ENCODE measurements around the gene ABCA13.

The ABCA13 gene

DNA sequence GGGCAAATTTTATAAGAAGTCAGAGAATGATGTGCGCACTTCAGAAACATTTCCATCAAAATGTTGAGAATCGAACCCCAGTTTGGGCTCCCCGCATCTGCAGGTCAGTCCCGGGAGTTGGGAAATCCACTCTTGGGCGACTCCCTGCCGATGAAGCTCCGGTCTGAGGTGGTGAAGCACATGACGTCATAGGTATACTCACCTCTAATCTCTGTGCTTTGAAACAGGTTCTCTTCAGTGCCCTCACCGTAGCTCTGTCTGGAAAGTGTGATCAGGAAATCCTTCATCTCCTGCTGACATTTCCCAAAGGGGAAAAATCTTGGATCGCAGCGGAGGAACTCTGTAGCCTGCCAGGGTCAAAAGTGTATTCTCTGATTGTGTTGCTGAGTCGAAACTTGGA is 138.5 kb downstream of the ABCA13 start:
- Histone ChIP-seq H3K23ac (ENCODE audit: low read length in 2 of 2) (no peak overlapping the region), H2BK5ac (ENCODE audit: low read depth, low read length, poor library complexity, severe bottlenecking) (no peak overlapping the region), H3K4me2 (ENCODE audit: low read length, poor library complexity, severe bottlenecking) (no peak overlapping the region), H2BK15ac (ENCODE audit: low read depth, poor library complexity, severe bottlenecking) (no peak overlapping the region), H3K4me1 (ENCODE audit: control insufficient read depth, insufficient read depth, low read depth, low read length) (no peaks in the 10 kb centered on the region), H3K4me3 (ENCODE audit: insufficient read depth in 1 of 2, low read depth in 1 of 2, low read length in 2 of 2) (no peak overlapping the region), H3K14ac (ENCODE audit: low read length in 2 of 2) (no peak overlapping the region), H2AFZ (ENCODE audit: low read depth, low read length) (no peak overlapping the region), H3K9me3 (ENCODE audit: control insufficient read depth, low read length) (no peaks in the 10 kb centered on the region), H2AK5ac (ENCODE audit: low read length, severe bottlenecking) (no peak overlapping the region), H3K4ac (ENCODE audit: low read depth in 1 of 2, low read length in 2 of 2) (no peak overlapping the region), H3K79me1 (replicated peaks; ENCODE audit: low read length, poor library complexity, severe bottlenecking) (no peaks in the 10 kb centered on the region), H3K27ac (ENCODE audit: low read length, poor library complexity, severe bottlenecking) (no peak overlapping the region), H3K36me3 (ENCODE audit: control insufficient read depth in 1 of 2, insufficient read depth in 2 of 2, low read depth in 1 of 2, low read length in 2 of 2) (no peaks in the 10 kb centered on the region), H3K18ac (ENCODE audit: low read depth in 1 of 2, low read length in 2 of 2) (no peak overlapping the region), H3K27me3 (ENCODE audit: control insufficient read depth in 1 of 2, insufficient read depth in 1 of 2, low read length in 2 of 2) (no peaks in the 10 kb centered on the region), H4K91ac (ENCODE audit: low read length) (no peak overlapping the region), H2BK120ac (ENCODE audit: low read depth, low read length) (no peak overlapping the region), H4K8ac (ENCODE audit: low read length) (no peak overlapping the region), H3K9ac (ENCODE audit: low read length) (no peak overlapping the region), H2BK12ac (ENCODE audit: low read length in 2 of 2) (no peak overlapping the region)
- 87% methylated on average over 12 of the region's 12 CpGs for WGBS
- DNase-seq = no peak

DNA sequence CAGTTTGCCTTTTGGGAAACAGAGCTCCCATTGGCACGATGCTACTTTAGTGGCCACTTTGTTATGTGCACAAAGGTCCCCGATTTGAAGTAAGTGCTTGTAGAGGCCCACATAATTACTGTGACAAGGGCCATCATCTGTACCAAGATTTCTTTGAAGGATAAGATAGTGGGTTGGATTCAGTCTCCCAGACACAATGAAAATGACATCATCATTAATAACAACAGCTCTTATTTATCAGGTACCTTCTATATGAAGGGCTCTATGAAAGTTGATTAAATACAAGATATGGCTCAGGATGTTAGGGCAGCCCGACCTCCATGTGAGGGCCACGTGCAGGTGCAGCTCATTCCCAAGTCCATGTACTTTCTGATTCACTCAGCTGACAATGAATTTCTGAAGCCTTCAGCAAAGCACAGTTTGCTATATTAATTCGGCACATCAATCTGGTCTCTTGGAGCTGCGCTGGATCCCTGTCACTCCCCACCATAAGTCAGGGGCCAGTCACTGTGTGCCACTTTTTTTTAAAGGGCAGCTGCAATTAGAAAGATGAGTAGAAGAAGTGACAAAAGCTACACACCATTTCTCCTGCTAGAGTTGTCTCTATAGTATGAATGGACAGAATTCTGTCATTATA is 140.3 kb downstream of the ABCA13 start:
- Histone ChIP-seq H3K14ac (ENCODE audit: low read length in 2 of 2) (no peak overlapping the region), H3K9ac (ENCODE audit: low read length) (no peak overlapping the region), H3K9me3 (ENCODE audit: control insufficient read depth, low read length) (no peaks in the 10 kb centered on the region), H3K18ac (ENCODE audit: low read depth in 1 of 2, low read length in 2 of 2) (no peak overlapping the region), H2BK120ac (ENCODE audit: low read depth, low read length) (no peak overlapping the region), H2AFZ (ENCODE audit: low read depth, low read length) (no peak overlapping the region), H2BK5ac (ENCODE audit: low read depth, low read length, poor library complexity, severe bottlenecking) (no peak overlapping the region), H4K91ac (ENCODE audit: low read length) (no peak overlapping the region), H3K27ac (ENCODE audit: low read length, poor library complexity, severe bottlenecking) (no peak overlapping the region), H2BK15ac (ENCODE audit: low read depth, poor library complexity, severe bottlenecking) (no peak overlapping the region), H2AK5ac (ENCODE audit: low read length, severe bottlenecking) (no peak overlapping the region), H3K23ac (ENCODE audit: low read length in 2 of 2) (no peak overlapping the region), H3K4me3 (ENCODE audit: insufficient read depth in 1 of 2, low read depth in 1 of 2, low read length in 2 of 2) (no peak overlapping the region), H3K4ac (ENCODE audit: low read depth in 1 of 2, low read length in 2 of 2) (no peak overlapping the region), H3K79me1 (replicated peaks; ENCODE audit: low read length, poor library complexity, severe bottlenecking) (no peaks in the 10 kb centered on the region), H2BK12ac (ENCODE audit: low read length in 2 of 2) (no peak overlapping the region), H3K4me2 (ENCODE audit: low read length, poor library complexity, severe bottlenecking) (no peak overlapping the region), H3K4me1 (ENCODE audit: control insufficient read depth, insufficient read depth, low read depth, low read length) (no peaks in the 10 kb centered on the region), H3K27me3 (ENCODE audit: control insufficient read depth in 1 of 2, insufficient read depth in 1 of 2, low read length in 2 of 2) (no peaks in the 10 kb centered on the region), H4K8ac (ENCODE audit: low read length) (no peak overlapping the region), H3K36me3 (ENCODE audit: control insufficient read depth in 1 of 2, insufficient read depth in 2 of 2, low read depth in 1 of 2, low read length in 2 of 2) (no peaks in the 10 kb centered on the region)
- DNase-seq = no peak
- WGBS = 73% methylated on average over 6 of the region's 6 CpGs

DNA sequence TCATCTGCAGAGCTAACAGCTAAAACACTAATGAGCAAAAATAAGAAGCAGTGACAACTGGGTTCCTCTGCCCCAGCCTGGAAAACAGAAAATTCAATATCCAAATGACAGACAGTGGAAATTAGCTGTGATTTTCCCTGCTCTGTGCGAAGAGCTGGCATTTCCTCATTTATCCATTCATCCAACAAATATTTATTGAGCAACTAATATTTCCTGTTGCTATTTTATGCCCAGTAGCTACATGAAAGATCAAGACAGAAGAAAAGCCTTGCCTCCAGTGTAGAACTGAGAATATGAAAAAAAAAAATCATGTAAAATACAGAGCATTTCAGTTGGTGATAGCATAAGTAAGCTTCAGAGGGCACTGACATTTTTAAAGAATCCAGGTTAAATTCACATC is 140.9 kb downstream of the ABCA13 start:
- Histone ChIP-seq H3K4me1 (ENCODE audit: control insufficient read depth, insufficient read depth, low read depth, low read length) (no peaks in the 10 kb centered on the region), H3K23ac (ENCODE audit: low read length in 2 of 2) (no peak overlapping the region), H3K4me2 (ENCODE audit: low read length, poor library complexity, severe bottlenecking) (no peak overlapping the region), H3K18ac (ENCODE audit: low read depth in 1 of 2, low read length in 2 of 2) (no peak overlapping the region), H2AFZ (ENCODE audit: low read depth, low read length) (no peak overlapping the region), H4K91ac (ENCODE audit: low read length) (no peak overlapping the region), H2AK5ac (ENCODE audit: low read length, severe bottlenecking) (no peak overlapping the region), H3K9ac (ENCODE audit: low read length) (no peak overlapping the region), H4K8ac (ENCODE audit: low read length) (no peak overlapping the region), H3K27ac (ENCODE audit: low read length, poor library complexity, severe bottlenecking) (no peak overlapping the region), H3K4me3 (ENCODE audit: insufficient read depth in 1 of 2, low read depth in 1 of 2, low read length in 2 of 2) (no peak overlapping the region), H3K4ac (ENCODE audit: low read depth in 1 of 2, low read length in 2 of 2) (no peak overlapping the region), H3K27me3 (ENCODE audit: control insufficient read depth in 1 of 2, insufficient read depth in 1 of 2, low read length in 2 of 2) (no peaks in the 10 kb centered on the region), H2BK15ac (ENCODE audit: low read depth, poor library complexity, severe bottlenecking) (no peak overlapping the region), H2BK120ac (ENCODE audit: low read depth, low read length) (no peak overlapping the region), H3K14ac (ENCODE audit: low read length in 2 of 2) (no peak overlapping the region), H3K79me1 (replicated peaks; ENCODE audit: low read length, poor library complexity, severe bottlenecking) (no peaks in the 10 kb centered on the region), H2BK12ac (ENCODE audit: low read length in 2 of 2) (no peak overlapping the region), H3K36me3 (ENCODE audit: control insufficient read depth in 1 of 2, insufficient read depth in 2 of 2, low read depth in 1 of 2, low read length in 2 of 2) (no peaks in the 10 kb centered on the region), H2BK5ac (ENCODE audit: low read depth, low read length, poor library complexity, severe bottlenecking) (no peak overlapping the region), H3K9me3 (ENCODE audit: control insufficient read depth, low read length) (no peaks in the 10 kb centered on the region)
- WGBS = 50% methylated on average over 1 of the region's 1 CpG
- no peak for DNase-seq

DNA sequence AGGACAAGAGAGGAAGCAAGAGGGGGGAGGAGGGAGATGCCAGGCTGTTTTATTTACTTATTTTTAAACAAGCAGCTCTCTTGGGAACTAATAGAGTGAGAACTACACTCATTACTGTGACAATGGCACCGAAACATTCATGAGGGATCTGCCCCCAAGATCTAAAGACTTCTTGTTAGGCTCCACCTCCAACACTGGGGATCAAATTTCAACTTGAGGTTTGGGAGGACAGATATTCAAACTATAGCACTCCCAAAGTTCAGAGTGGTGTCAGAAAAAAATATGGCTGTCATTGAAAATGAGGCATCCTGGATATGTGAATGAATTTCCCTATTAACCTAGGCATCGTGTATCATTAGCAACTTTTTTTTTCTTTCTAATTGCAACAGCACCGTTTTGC is 145.5 kb downstream of the ABCA13 start:
- Histone ChIP-seq H2BK12ac (ENCODE audit: low read length in 2 of 2) (no peak overlapping the region), H3K27me3 (ENCODE audit: control insufficient read depth in 1 of 2, insufficient read depth in 1 of 2, low read length in 2 of 2) (no peaks in the 10 kb centered on the region), H2BK120ac (ENCODE audit: low read depth, low read length) (no peak overlapping the region), H4K8ac (ENCODE audit: low read length) (no peak overlapping the region), H3K36me3 (ENCODE audit: control insufficient read depth in 1 of 2, insufficient read depth in 2 of 2, low read depth in 1 of 2, low read length in 2 of 2) (no peaks in the 10 kb centered on the region), H2AK5ac (ENCODE audit: low read length, severe bottlenecking) (no peak overlapping the region), H3K9ac (ENCODE audit: low read length) (no peak overlapping the region), H3K4ac (ENCODE audit: low read depth in 1 of 2, low read length in 2 of 2) (no peak overlapping the region), H3K23ac (ENCODE audit: low read length in 2 of 2) (no peak overlapping the region), H2BK5ac (ENCODE audit: low read depth, low read length, poor library complexity, severe bottlenecking) (no peak overlapping the region), H3K79me1 (replicated peaks; ENCODE audit: low read length, poor library complexity, severe bottlenecking) (no peaks in the 10 kb centered on the region), H2AFZ (ENCODE audit: low read depth, low read length) (no peak overlapping the region), H3K4me2 (ENCODE audit: low read length, poor library complexity, severe bottlenecking) (no peak overlapping the region), H3K27ac (ENCODE audit: low read length, poor library complexity, severe bottlenecking) (no peak overlapping the region), H3K4me3 (ENCODE audit: insufficient read depth in 1 of 2, low read depth in 1 of 2, low read length in 2 of 2) (no peak overlapping the region), H3K14ac (ENCODE audit: low read length in 2 of 2) (no peak overlapping the region), H4K91ac (ENCODE audit: low read length) (no peak overlapping the region), H2BK15ac (ENCODE audit: low read depth, poor library complexity, severe bottlenecking) (no peak overlapping the region), H3K9me3 (ENCODE audit: control insufficient read depth, low read length) (no peaks in the 10 kb centered on the region), H3K4me1 (ENCODE audit: control insufficient read depth, insufficient read depth, low read depth, low read length) (no peaks in the 10 kb centered on the region), H3K18ac (ENCODE audit: low read depth in 1 of 2, low read length in 2 of 2) (no peak overlapping the region)
- no peak for DNase-seq
- 60% methylated on average over 3 of the region's 3 CpGs for WGBS
